Hippocampal formation (tissue), 2 donors: ENCODE measurements around the gene REPS1.

Experiments
- DNase-seq, 2 donors: peaks; one replicate each; lab custom pipeline; 2025; lab: John Stamatoyannopoulos, UW

The REPS1 gene

GRCh38 chr6:138856654-138857053, 131.4 kb downstream of the REPS1 start:
- no peak for DNase-seq
